GM21619 (cell line): Measurements from ENCODE around the gene MLX.
A peak's percentile ranks its signal among the peaks of the same experiment; 100 is the strongest.
"Not testable (repeated sequence)": the region's sequence is repeated elsewhere in the genome, so short reads cannot be mapped to it uniquely, and the experiment has no call there.

Experiments used
- ATAC-seq: cut with Tn5 transposase; IDR thresholded peaks from one replicate; pipeline ENCODE4 v1.9.1; 2021; ENCODE audit not compliant: unreplicated experiment

Gene MLX

GRCh38 chr17:42617956-42618431 is 51.1 kb downstream of the MLX start:
- ATAC-seq = peak; percentile 5

GRCh38 chr17:42618442-42619150 is 51.7 kb downstream of the MLX start:
- ATAC-seq = peak; percentile 68

- ATAC-seq = not testable (repeated sequence)
Observed at GRCh38 chr17:42621987-42622386, 55.1 kb downstream of the MLX start.
